Upper lobe of left lung (tissue), 6 donors: Measurements from ENCODE around the gene KAZN. TPM values are rescaled to one million over a fixed set of nuclear protein-coding genes. Genes with fewer than 3 reads are reported as not detected.

ENCODE experiments used
- ATAC-seq, 2 donors: fragments of 200-7000 bp; cut with Tn5 transposase; one replicate each; pipeline ENCODE4 v1.9.1; 2022; ENCODE audit warnings: mild to moderate bottlenecking in 2 of 2, moderate library complexity in 2 of 2; ENCODE audit not compliant: low FRiP score in 2 of 2
- DNase-seq, 2 donors: peaks; one replicate each; pipeline ENCODE4 v3.0.0-alpha.2; 2019 to 2020
- H3K27ac ChIP-seq, 4 donors: fragments of 200-600 bp; sonication (generic); one replicate each; pipeline ENCODE4 v1.5.1; 2016 to 2019
- H3K27me3 ChIP-seq, 4 donors: fragments of 200-600 bp; sonication (generic); one replicate each; pipeline ENCODE4 v1.5.1; 2017 to 2019
- H3K36me3 ChIP-seq, 4 donors: fragments of 200-600 bp; sonication (generic); one replicate each; pipeline ENCODE4 v1.5.1; 2016 to 2019
- H3K4me1 ChIP-seq, 4 donors: fragments of 200-600 bp; sonication (generic); one replicate each; pipeline ENCODE4 v1.5.1; 2018 to 2019
- H3K4me3 ChIP-seq, 4 donors: fragments of 200-600 bp; sonication (generic); one replicate each; pipeline ENCODE4 v1.5.1; 2017 to 2019; ENCODE audit warnings: mild to moderate bottlenecking in 2 of 4, moderate library complexity in 1 of 4
- H3K9me3 ChIP-seq, 4 donors: fragments of 200-600 bp; sonication (generic); one replicate each; pipeline ENCODE4 v1.5.1; 2018 to 2019
- CTCF ChIP-seq, 6 experiments: fragments of 450-650 bp in 4 of 6; fragments of 200-600 bp in 2 of 6; sonication (generic) in 2 of 6; IDR thresholded peaks; one replicate each; pipeline ENCODE4 v1.5.1; 2016 to 2019; ENCODE audit warnings: antibody characterized with exemption in 6 of 6
- EP300 ChIP-seq, 4 donors: sonication (generic); formaldehyde crosslinking; IDR thresholded peaks; one replicate each; pipeline ENCODE4 v1.5.1; 2017; ENCODE audit warnings: antibody characterized with exemption in 4 of 4, control low read depth in 2 of 4
- POLR2A ChIP-seq, 4 donors: fragments of 450-650 bp; IDR thresholded peaks; one replicate each; pipeline ENCODE4 v1.5.1; 2016 to 2017; ENCODE audit warnings: antibody characterized with exemption in 4 of 4, mild to moderate bottlenecking in 2 of 4
- POLR2AphosphoS5 ChIP-seq, 2 donors: sonication (generic); formaldehyde crosslinking; IDR thresholded peaks; one replicate each; pipeline ENCODE4 v1.5.1; 2017; ENCODE audit warnings: antibody characterized with exemption in 2 of 2
- WGBS, 2 donors: methylation state at CpG; one replicate each; pipeline ENCODE4 v1.1.5; 2017 to 2018; 5-methylcytosine and 5-hydroxymethylcytosine counted together
- total RNA-seq, 6 donors: library from RNA; depleted of rRNA in 4 of 6; stranded (reverse); fragments of >200 nt in 4 of 6; gene quantifications; one replicate each; pipeline versions ENCODE4 v1.1.0 to v1.2.1, GENCODE V29; 2016 to 2021
- donor health status: DM: no; HTN: no; CAD: no; lungs with moderate emphysema.
- donor health status: DM: no; HTN: yes; CAD: no; lungs with severe emphysema.

KAZN gene
- total RNA-seq, 6 donors from 2014 or later: 11.5 to 30.0 (median 17.6) TPM

DNA sequence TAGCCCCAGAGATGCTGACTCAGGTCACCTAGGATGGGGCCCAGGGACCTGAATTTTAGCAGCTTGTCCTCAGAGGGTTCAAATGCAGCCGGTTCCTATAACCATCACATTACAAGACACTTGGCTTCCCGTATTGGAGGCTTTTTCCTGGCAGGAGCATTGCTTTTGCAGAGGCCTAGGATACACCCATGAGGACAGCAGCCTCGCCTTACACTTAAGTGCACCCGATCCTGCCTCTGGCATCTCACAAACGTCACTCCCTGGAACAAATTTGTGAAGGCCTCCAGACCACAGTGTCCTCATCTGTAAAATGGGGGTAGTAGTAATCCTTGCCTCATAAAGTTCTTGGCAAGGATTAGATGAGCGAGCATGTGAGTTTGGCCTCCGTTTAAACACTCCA lies 130.0 kb downstream of the KAZN start:
- H3K4me1 ChIP-seq: peaks cover 0 to 14% (median 7%) of the 10 kb centered on the region in 4 donors
- no peak overlapping the region for H3K27ac ChIP-seq
- no peaks in the 10 kb centered on the region for H3K27me3 ChIP-seq
- no peaks in the 10 kb centered on the region for H3K9me3 ChIP-seq
- WGBS, 2 donors: 77 to 79% methylated on average over 7 of the region's 7 CpGs
- H3K4me3 ChIP-seq: no peak overlapping the region
- no peaks in the 10 kb centered on the region for H3K36me3 ChIP-seq
- TF ChIP-seq CTCF (IDR thresholded peaks at IDR 0.05): no peak
- no peak for TF ChIP-seq POLR2AphosphoS5 (IDR thresholded peaks at IDR 0.05)
- TF ChIP-seq POLR2A (IDR thresholded peaks at IDR 0.05): no peak
- TF ChIP-seq EP300 (IDR thresholded peaks at IDR 0.05): no peak
- no peak for ATAC-seq
- DNase-seq: no peak

GRCh38 chr1:14732728-14733047 lies 134.2 kb downstream of the KAZN start:
- Histone ChIP-seq H3K4me3 (no peak overlapping the region), H3K27me3 (no peaks in the 10 kb centered on the region), H3K36me3 (no peaks in the 10 kb centered on the region), H3K4me1 (peaks cover 0 to 14% (median 7%) of the 10 kb centered on the region in 4 donors), H3K27ac (no peak overlapping the region), H3K9me3 (no peaks in the 10 kb centered on the region)
- 58 to 71% methylated on average over 5 of the region's 5 CpGs for WGBS, 2 donors
- no peak for TF ChIP-seq EP300 (IDR thresholded peaks at IDR 0.05)
- no peak for TF ChIP-seq CTCF (IDR thresholded peaks at IDR 0.05)
- TF ChIP-seq POLR2AphosphoS5 (IDR thresholded peaks at IDR 0.05): no peak
- TF ChIP-seq POLR2A (IDR thresholded peaks at IDR 0.05): no peak
- ATAC-seq: no peak
- no peak for DNase-seq

- H3K9me3 ChIP-seq: no peaks in the 10 kb centered on the region
- no peaks in the 10 kb centered on the region for H3K27me3 ChIP-seq
- peak in 1 of 2 donors; percentile 56 for ATAC-seq
- TF ChIP-seq POLR2A (IDR thresholded peaks at IDR 0.05) (no peak), EP300 (IDR thresholded peaks at IDR 0.05) (no peak), POLR2AphosphoS5 (IDR thresholded peaks at IDR 0.05) (no peak), CTCF (IDR thresholded peaks at IDR 0.05) (no peak)
- DNase-seq: no peak
- WGBS, 2 donors: 40% methylated on average over 21 of the region's 21 CpGs
- H3K27ac ChIP-seq: no peak overlapping the region
- no peak overlapping the region for H3K4me3 ChIP-seq
- H3K36me3 ChIP-seq: no peaks in the 10 kb centered on the region
- H3K4me1 ChIP-seq: peaks cover 0 to 14% (median 7%) of the 10 kb centered on the region in 4 donors
Observed at GRCh38 chr1:14733048-14733778, 134.7 kb downstream of the KAZN start.

DNA sequence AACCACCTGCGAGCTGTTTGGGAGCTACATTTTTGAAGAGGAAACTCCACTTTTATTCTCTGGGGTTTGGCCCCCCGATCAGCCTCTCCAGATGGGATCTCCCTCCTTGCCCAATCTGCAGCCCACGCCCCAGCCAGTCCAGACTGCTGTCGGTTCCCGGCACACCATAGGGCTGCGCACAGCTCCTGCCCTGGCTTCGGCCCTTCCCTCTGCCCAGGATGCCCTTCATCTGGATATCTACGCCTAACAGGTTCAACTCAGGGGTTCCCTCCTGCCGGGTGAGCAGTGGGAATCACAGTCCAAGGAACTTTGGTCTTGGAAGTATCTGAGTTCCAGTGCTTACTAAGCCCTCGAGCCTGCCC lies 135.3 kb downstream of the KAZN start:
- no peak for TF ChIP-seq EP300 (IDR thresholded peaks at IDR 0.05)
- TF ChIP-seq POLR2A (IDR thresholded peaks at IDR 0.05): no peak
- no peak for TF ChIP-seq CTCF (IDR thresholded peaks at IDR 0.05)
- no peak for TF ChIP-seq POLR2AphosphoS5 (IDR thresholded peaks at IDR 0.05)
- 73 to 86% methylated on average over 10 of the region's 10 CpGs for WGBS, 2 donors
- H3K4me1 ChIP-seq: peaks cover 0 to 14% (median 7%) of the 10 kb centered on the region in 4 donors
- no peak for ATAC-seq
- no peaks in the 10 kb centered on the region for H3K27me3 ChIP-seq
- H3K27ac ChIP-seq: no peak overlapping the region
- DNase-seq: peak in 1 of 2 donors; percentile 34
- H3K9me3 ChIP-seq: no peaks in the 10 kb centered on the region
- no peak overlapping the region for H3K4me3 ChIP-seq
- H3K36me3 ChIP-seq: no peaks in the 10 kb centered on the region

- Histone ChIP-seq H3K9me3 (no peaks in the 10 kb centered on the region), H3K36me3 (no peaks in the 10 kb centered on the region), H3K27me3 (no peaks in the 10 kb centered on the region), H3K4me1 (peaks cover 0 to 14% (median 7%) of the 10 kb centered on the region in 4 donors), H3K27ac (no peak overlapping the region), H3K4me3 (no peak overlapping the region)
- TF ChIP-seq POLR2A (IDR thresholded peaks at IDR 0.05) (no peak), CTCF (IDR thresholded peaks at IDR 0.05) (no peak), EP300 (IDR thresholded peaks at IDR 0.05) (no peak), POLR2AphosphoS5 (IDR thresholded peaks at IDR 0.05) (no peak)
- 32 to 75% methylated on average over 4 of the region's 4 CpGs for WGBS, 2 donors
- ATAC-seq: no peak
- DNase-seq: no peak
Observed at GRCh38 chr1:14735841-14736240, 137.4 kb downstream of the KAZN start.
